Kidney (tissue), 14 donors: ENCODE results near the gene METTL8. TPM values are rescaled to one million over a fixed set of nuclear protein-coding genes. Genes with fewer than 3 reads are reported as not detected.

Source experiments
- DNase-seq, 5 donors: peaks; one replicate each; pipeline ENCODE4 v3.0.0-alpha.2; 2013 to 2020
- FAIRE-seq: peaks from 2 replicates; lab custom pipeline; 2012; peaks lifted over from hg19 to GRCh38; lab: Jason Lieb, UNC
- H3K27ac ChIP-seq, 2 donors: one replicate each; pipeline ENCODE4 v1.7.0; 2013; ENCODE audit warnings: low read depth in 2 of 2, low read length in 2 of 2, inconsistent platforms in 1 of 2
- H3K27me3 ChIP-seq: one replicate; pipeline ENCODE4 v1.7.1; 2013; ENCODE audit warnings: low read length, inconsistent platforms; ENCODE audit not compliant: control insufficient read depth, insufficient read depth
- H3K36me3 ChIP-seq, 3 donors: one replicate each; pipeline versions ENCODE4 v1.7.0 to v1.7.1; 2013; ENCODE audit warnings: low read length in 3 of 3, control low read depth in 1 of 3, inconsistent platforms in 1 of 3; ENCODE audit not compliant: insufficient read depth in 3 of 3, control insufficient read depth in 2 of 3
- H3K4me1 ChIP-seq, 3 donors: one replicate each; pipeline versions ENCODE4 v1.7.0 to v1.7.1; 2013; ENCODE audit warnings: low read length in 3 of 3, inconsistent platforms in 1 of 3, low read depth in 1 of 3; ENCODE audit not compliant: control insufficient read depth in 2 of 3, insufficient read depth in 2 of 3
- H3K4me3 ChIP-seq, 3 donors: one replicate each; pipeline versions ENCODE4 v1.7.0 to v1.8.1; 2013; ENCODE audit warnings: low read length in 3 of 3, control low read depth in 1 of 3, inconsistent platforms in 1 of 3
- H3K9ac ChIP-seq, 3 donors: one replicate each; pipeline versions ENCODE4 v1.7.0 to v1.7.1; 2013; ENCODE audit warnings: low read length in 3 of 3, control low read depth in 1 of 3, inconsistent platforms in 1 of 3
- H3K9me3 ChIP-seq, 3 donors: one replicate each; pipeline versions ENCODE4 v1.7.0 to v1.7.1; 2013; ENCODE audit warnings: low read length in 3 of 3, control low read depth in 1 of 3, inconsistent platforms in 1 of 3; ENCODE audit not compliant: control insufficient read depth in 2 of 3, insufficient read depth in 1 of 3
- intact Hi-C: fragments of 100-400 bp; cut with DNase I; formaldehyde crosslinking; loops from one replicate; pipeline ENCODE4 v1.11.1; 2022
- polyA plus RNA-seq: library from polyadenylated mRNA; stranded (reverse); fragments of 350-450 nt; fragmentation: Illumina TruSeq; extraction: RNeasy Lipid Tissue Mini Kit (QIAGEN cat#74804); gene quantifications from one replicate; pipeline ENCODE4 v1.2.3, GENCODE V29; 2014; ENCODE audit warnings: low read depth, low replicate concordance; ENCODE audit not compliant: insufficient read depth
- total RNA-seq: library from RNA; stranded (reverse); fragmentation: NEBNext Ultra II Directional; extraction: Animal tissue kit (Norgen Biotek cat#: 25700); gene quantifications from one replicate; pipeline ENCODE4 v1.2.1, GENCODE V29; 2021
- TF ChIP-seq, protein P1 (sequence below): IDR thresholded peaks from 3 replicates; pipeline ENCODE4 v1.5.1; 2012; ENCODE audit warnings: mild to moderate bottlenecking, moderate library complexity, borderline replicate concordance; ENCODE audit not compliant: insufficient read depth; ENCODE audit errors: extremely low read depth
- donor health status: control.
- donor health status: control.
- donor health status: control.
- donor health status: control.
- donor health status: control.
- donor health status: DM: yes; HTN: yes; CAD: no.
- donor health status: Normal renal cell carcinoma (clear cell type).

The METTL8 gene
- total and polyA plus RNA-seq, 2 donors from 2014 or later: 10.8 to 14.9 TPM

DNA sequence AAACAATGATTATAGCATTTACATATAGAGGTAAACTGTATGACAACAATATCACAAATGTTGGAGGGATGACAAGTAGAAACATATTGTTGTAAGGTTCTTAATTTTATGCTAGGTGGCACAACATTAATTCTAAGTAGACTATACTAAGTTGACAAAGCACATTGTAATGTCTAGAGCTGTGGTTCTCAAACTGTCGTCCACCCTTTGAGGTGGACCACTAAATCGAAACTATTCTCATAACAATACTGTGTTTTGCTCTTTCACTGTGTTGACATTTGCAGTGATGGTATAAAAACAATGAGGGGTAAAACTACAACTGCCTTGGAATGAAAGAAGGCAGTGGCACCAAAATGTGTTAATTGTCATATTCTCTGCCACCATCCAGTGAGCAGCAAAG lies 66.1 kb downstream of the METTL8 start:
- Histone ChIP-seq H3K27ac (no peak overlapping the region), H3K27me3 (no peaks in the 10 kb centered on the region), H3K9me3 (no peaks in the 10 kb centered on the region), H3K9ac (no peak overlapping the region), H3K4me1 (no peaks in the 10 kb centered on the region), H3K36me3 (no peaks in the 10 kb centered on the region), H3K4me3 (no peak overlapping the region)
- intact Hi-C loops: no loop called here
- DNase-seq: no peak
- no peak for FAIRE-seq
- TF ChIP-seq, protein P1, sequence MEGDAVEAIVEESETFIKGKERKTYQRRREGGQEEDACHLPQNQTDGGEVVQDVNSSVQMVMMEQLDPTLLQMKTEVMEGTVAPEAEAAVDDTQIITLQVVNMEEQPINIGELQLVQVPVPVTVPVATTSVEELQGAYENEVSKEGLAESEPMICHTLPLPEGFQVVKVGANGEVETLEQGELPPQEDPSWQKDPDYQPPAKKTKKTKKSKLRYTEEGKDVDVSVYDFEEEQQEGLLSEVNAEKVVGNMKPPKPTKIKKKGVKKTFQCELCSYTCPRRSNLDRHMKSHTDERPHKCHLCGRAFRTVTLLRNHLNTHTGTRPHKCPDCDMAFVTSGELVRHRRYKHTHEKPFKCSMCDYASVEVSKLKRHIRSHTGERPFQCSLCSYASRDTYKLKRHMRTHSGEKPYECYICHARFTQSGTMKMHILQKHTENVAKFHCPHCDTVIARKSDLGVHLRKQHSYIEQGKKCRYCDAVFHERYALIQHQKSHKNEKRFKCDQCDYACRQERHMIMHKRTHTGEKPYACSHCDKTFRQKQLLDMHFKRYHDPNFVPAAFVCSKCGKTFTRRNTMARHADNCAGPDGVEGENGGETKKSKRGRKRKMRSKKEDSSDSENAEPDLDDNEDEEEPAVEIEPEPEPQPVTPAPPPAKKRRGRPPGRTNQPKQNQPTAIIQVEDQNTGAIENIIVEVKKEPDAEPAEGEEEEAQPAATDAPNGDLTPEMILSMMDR: no peak

DNA sequence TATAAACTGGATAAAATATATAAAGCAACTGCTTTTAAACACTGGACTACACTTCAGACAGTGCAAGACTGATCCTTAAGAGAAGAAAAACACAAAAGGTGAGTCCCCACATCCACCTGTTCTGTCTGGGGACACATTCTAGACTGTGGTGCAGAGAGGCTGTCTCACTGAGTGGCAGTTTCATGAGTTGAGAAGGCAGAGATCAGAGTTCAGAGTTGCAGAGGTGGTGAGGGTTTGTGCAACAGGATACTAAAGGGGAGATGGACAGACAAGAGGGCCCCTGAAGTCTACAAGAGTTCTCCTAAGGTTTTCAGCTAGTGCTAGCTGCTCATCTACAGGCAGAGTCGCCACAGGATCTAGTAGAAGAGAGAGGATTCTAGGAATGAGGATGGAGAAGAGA lies 68.0 kb downstream of the METTL8 start:
- FAIRE-seq (no peak), DNase-seq (no peak)
- Histone ChIP-seq H3K9ac (no peak overlapping the region), H3K27me3 (no peaks in the 10 kb centered on the region), H3K27ac (no peak overlapping the region), H3K4me1 (no peaks in the 10 kb centered on the region), H3K4me3 (no peak overlapping the region), H3K36me3 (no peaks in the 10 kb centered on the region), H3K9me3 (no peaks in the 10 kb centered on the region)
- TF ChIP-seq, protein P1: no peak
- intact Hi-C loops: no loop called here

DNA sequence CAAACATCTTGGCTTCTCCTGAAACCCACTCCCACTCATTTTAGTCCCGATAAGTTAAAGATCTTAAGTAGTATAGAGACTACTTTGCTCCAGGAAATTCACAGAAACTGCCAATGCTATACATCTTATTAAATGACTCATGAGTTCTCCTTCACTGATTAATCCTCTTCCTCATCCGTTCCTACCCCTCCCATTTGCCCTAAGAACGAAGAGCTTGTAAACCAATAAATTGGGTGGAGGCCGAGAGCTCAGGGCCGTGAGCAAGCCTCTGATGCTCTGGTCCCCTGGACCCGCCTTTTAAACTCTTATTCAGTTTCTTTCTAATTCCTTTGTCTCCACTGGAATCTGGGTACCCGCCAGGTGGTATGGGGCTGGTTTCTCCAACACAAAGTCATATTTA lies 68.6 kb downstream of the METTL8 start:
- H3K9ac ChIP-seq: no peak overlapping the region
- no peaks in the 10 kb centered on the region for H3K4me1 ChIP-seq
- no peak overlapping the region for H3K27ac ChIP-seq
- no peaks in the 10 kb centered on the region for H3K9me3 ChIP-seq
- H3K4me3 ChIP-seq: no peak overlapping the region
- TF ChIP-seq, protein P1: no peak
- FAIRE-seq (no peak), DNase-seq (no peak)
- no peaks in the 10 kb centered on the region for H3K36me3 ChIP-seq
- intact Hi-C loops: no loop called here
- no peaks in the 10 kb centered on the region for H3K27me3 ChIP-seq

DNA sequence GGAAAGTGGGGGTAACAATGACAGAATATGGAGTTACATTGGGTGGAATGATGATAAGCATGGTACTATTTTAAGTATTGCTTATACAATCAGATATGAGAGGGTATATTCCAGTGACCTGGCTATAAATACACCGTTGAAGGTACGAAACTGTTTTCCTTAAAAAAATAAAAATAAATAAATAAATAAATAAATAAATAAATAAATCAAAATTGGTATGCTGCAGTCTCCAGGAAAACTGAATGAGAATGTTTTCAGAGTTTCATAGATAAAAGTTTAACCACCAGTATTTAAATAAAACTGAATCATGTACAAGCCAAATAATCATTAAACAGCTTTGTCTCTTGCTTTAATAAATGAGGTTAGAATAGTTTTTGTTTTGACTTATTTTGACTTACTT lies 71.4 kb downstream of the METTL8 start:
- H3K27ac ChIP-seq: no peak overlapping the region
- H3K9me3 ChIP-seq: no peaks in the 10 kb centered on the region
- H3K36me3 ChIP-seq: no peaks in the 10 kb centered on the region
- no peaks in the 10 kb centered on the region for H3K4me1 ChIP-seq
- no peak for FAIRE-seq
- TF ChIP-seq, protein P1: no peak
- intact Hi-C loops: no loop called here
- H3K27me3 ChIP-seq: no peaks in the 10 kb centered on the region
- DNase-seq: no peak
- no peak overlapping the region for H3K4me3 ChIP-seq
- no peak overlapping the region for H3K9ac ChIP-seq
